HepG2 (cell line): Measurements from ENCODE around the gene EVA1A. TPM values are rescaled to one million over a fixed set of nuclear protein-coding genes. Genes with fewer than 3 reads are reported as not detected.
A peak's percentile ranks its signal among the peaks of the same experiment; 100 is the strongest.

Experiments
- ARID2 ChIP-seq: sonication (generic); formaldehyde crosslinking; IDR thresholded peaks from 2 replicates; pipeline ENCODE4 v1.8.1; 2022; ENCODE audit warnings: mild to moderate bottlenecking, missing genetic modification reagents, borderline replicate concordance
- ARNT ChIP-seq: fragments of 450-650 bp; IDR thresholded peaks from 2 replicates; pipeline ENCODE4 v1.6.1; 2017
- ARNTL ChIP-seq: sonication (generic); formaldehyde crosslinking; IDR thresholded peaks from 2 replicates; pipeline ENCODE4 v1.4.0; 2020; ENCODE audit warnings: mild to moderate bottlenecking, missing genetic modification reagents
- CCAR2 ChIP-seq: fragments of 200-400 bp; formaldehyde crosslinking; optimal IDR thresholded peaks from 2 replicates; pipeline ENCODE3; 2018; ENCODE audit warnings: low read depth, mild to moderate bottlenecking, low read length, moderate library complexity
- CSRNP1 ChIP-seq: sonication (generic); formaldehyde crosslinking; IDR thresholded peaks from 2 replicates; pipeline ENCODE4 v1.8.1; 2023; ENCODE audit warnings: mild to moderate bottlenecking, missing genetic modification reagents
- DDIT3 ChIP-seq: sonication (generic); formaldehyde crosslinking; IDR thresholded peaks from 2 replicates; pipeline ENCODE4 v1.4.0; 2020; ENCODE audit warnings: mild to moderate bottlenecking, missing genetic modification reagents
- KDM4B ChIP-seq: sonication (generic); formaldehyde crosslinking; IDR thresholded peaks from 2 replicates; pipeline ENCODE4 v1.4.0; 2020; ENCODE audit warnings: missing genetic modification reagents
- MAFK ChIP-seq, 2 experiments: IDR thresholded peaks in 1 of 2; conservative IDR thresholded peaks in 1 of 2; 2 replicates each; pipeline ENCODE4 v1.6.1; 2011; ENCODE audit warnings: improper control_type of control experiment in 2 of 2, low read length in 2 of 2
- NCOA1 ChIP-seq: sonication (generic); formaldehyde crosslinking; IDR thresholded peaks from 2 replicates; pipeline ENCODE4 v1.9.0; 2021; ENCODE audit warnings: missing genetic modification reagents
- POLR2G ChIP-seq: fragments of 200-400 bp; formaldehyde crosslinking; IDR thresholded peaks from 2 replicates; pipeline ENCODE4 v1.6.1; 2018; ENCODE audit warnings: mild to moderate bottlenecking, low read depth, low read length, moderate library complexity
- PRPF4 ChIP-seq: fragments of 200-400 bp; formaldehyde crosslinking; IDR thresholded peaks from 2 replicates; pipeline ENCODE4 v1.6.1; 2016; ENCODE audit warnings: low read length, low read depth; ENCODE audit not compliant: poor library complexity, severe bottlenecking
- RARG ChIP-seq: sonication (generic); formaldehyde crosslinking; IDR thresholded peaks from 2 replicates; pipeline ENCODE4 v1.4.0; 2020; ENCODE audit warnings: low read depth, mild to moderate bottlenecking, missing genetic modification reagents
- STAT6 ChIP-seq: sonication (generic); formaldehyde crosslinking; IDR thresholded peaks from 2 replicates; pipeline ENCODE4 v1.4.0; 2020; ENCODE audit warnings: missing genetic modification reagents, mild to moderate bottlenecking, borderline replicate concordance
- TEAD2 ChIP-seq: sonication (generic); formaldehyde crosslinking; IDR thresholded peaks from 2 replicates; pipeline ENCODE4 v1.9.0; 2021; ENCODE audit warnings: missing genetic modification reagents
- TEAD3 ChIP-seq: optimal IDR thresholded peaks from 2 replicates; pipeline ENCODE3; 2016; ENCODE audit warnings: borderline replicate concordance
- U2AF2 ChIP-seq: fragments of 200-400 bp; formaldehyde crosslinking; IDR thresholded peaks from 2 replicates; pipeline ENCODE4 v1.6.1; 2017; ENCODE audit warnings: low read depth, mild to moderate bottlenecking, low read length
- ZMYM4 ChIP-seq: sonication (generic); formaldehyde crosslinking; IDR thresholded peaks from 2 replicates; pipeline ENCODE4 v1.8.1; 2023; ENCODE audit warnings: mild to moderate bottlenecking, missing genetic modification reagents
- ZNF180 ChIP-seq: sonication (generic); formaldehyde crosslinking; IDR thresholded peaks from 2 replicates; pipeline ENCODE4 v1.4.0; 2020; ENCODE audit warnings: low read depth, missing genetic modification reagents, borderline replicate concordance
- ZNF205 ChIP-seq: IDR thresholded peaks from 2 replicates; pipeline ENCODE4 v1.6.1; 2018; ENCODE audit warnings: missing biosample characterization, missing genetic modification reagents
- ZNF350 ChIP-seq: sonication (generic); formaldehyde crosslinking; IDR thresholded peaks from 2 replicates; pipeline ENCODE4 v1.4.0; 2020; ENCODE audit warnings: mild to moderate bottlenecking, low read depth, missing genetic modification reagents, borderline replicate concordance
- ZNF572 ChIP-seq: sonication (generic); formaldehyde crosslinking; IDR thresholded peaks from 2 replicates; pipeline ENCODE4 v1.5.1; 2020; ENCODE audit warnings: mild to moderate bottlenecking, missing genetic modification reagents
- ZNF775 ChIP-seq: sonication (generic); formaldehyde crosslinking; IDR thresholded peaks from 2 replicates; pipeline ENCODE4 v1.4.0; 2020; ENCODE audit warnings: missing genetic modification reagents, mild to moderate bottlenecking, moderate library complexity, borderline replicate concordance
- ZNF788 ChIP-seq: sonication (generic); formaldehyde crosslinking; IDR thresholded peaks from 2 replicates; pipeline ENCODE4 v1.5.0; 2020; ENCODE audit warnings: mild to moderate bottlenecking, missing genetic modification reagents, borderline replicate concordance
- ZSCAN5A ChIP-seq: sonication (generic); formaldehyde crosslinking; IDR thresholded peaks from 2 replicates; pipeline ENCODE4 v1.8.0; 2022; ENCODE audit warnings: mild to moderate bottlenecking, missing genetic modification reagents, borderline replicate concordance
- polyA plus RNA-seq, 8 experiments: library from polyadenylated mRNA; depleted of rRNA in 3 of 8; stranded (reverse) in 7 of 8; unstranded in 1 of 8; fragments of >200 nt; fragmentation: Illumina TruSeq in 4 of 8; extraction: Trizol in 4 of 8; gene quantifications; 2 replicates each; pipeline versions ENCODE4 v1.2.1 to v1.2.3, GENCODE V29; 2011 to 2016; ENCODE audit warnings: low read depth in 4 of 8, missing spikeins in 1 of 8, mixed read lengths in 1 of 8; ENCODE audit not compliant: insufficient read depth in 1 of 8
- total RNA-seq, 5 experiments: library from RNA; depleted of rRNA; stranded (reverse); fragments of >200 nt; fragmentation: Illumina TruSeq; extraction: Trizol; gene quantifications; 2 replicates each; pipeline ENCODE4 v1.2.3, GENCODE V29; 2016; ENCODE audit warnings: low read depth in 1 of 5

Gene EVA1A
- total and polyA plus RNA-seq, 2 of the 13 experiments (the other 11 are each of a cell fraction or from before 2014, with no cell fraction given) = 57.5 to 57.8 TPM

- TF ChIP-seq MAFK (conservative IDR thresholded peaks at IDR 0.05 in 1 of 2, IDR thresholded peaks at IDR 0.05 in 1 of 2; ENCODE audit: low read length in 2 of 2) (peak; percentile 79 to 82), PRPF4 (no peak), KDM4B (CRISPR knock-in tag) (no peak), RARG (CRISPR knock-in tag) (no peak), ZMYM4 (CRISPR knock-in tag) (no peak), CCAR2 (peak; percentile 86), ZNF180 (CRISPR knock-in tag) (no peak), TEAD3 (CRISPR knock-in tag) (no peak), DDIT3 (no peak), ARNTL (CRISPR knock-in tag) (no peak), POLR2G (peak; percentile 72), ZNF350 (CRISPR knock-in tag) (0 out of 2 replicates have a peak, but pooled peaks have one; percentile 3), CSRNP1 (no peak), STAT6 (CRISPR knock-in tag) (no peak), ARID2 (no peak), ZNF788 (CRISPR knock-in tag) (no peak), ZNF572 (no peak), NCOA1 (CRISPR knock-in tag) (0 out of 2 replicates have a peak, but pooled peaks have one; percentile 0), U2AF2 (no peak), ZSCAN5A (CRISPR knock-in tag) (no peak), ZNF775 (CRISPR knock-in tag) (no peak), ARNT (no peak), ZNF205 (no peak), TEAD2 (no peak)
Observed at GRCh38 chr2:75524276-75524911, 36.3 kb downstream of the EVA1A start (continued).
